ENCODE results near the gene ADGRV1.

The ADGRV1 gene

GRCh38 chr5:90628492-90628891 lies 69.9 kb downstream of the ADGRV1 start:
- Histone ChIP-seq H3K4me1 (ENCODE audit: insufficient read depth, low read length) (peaks cover 10% of the 10 kb centered on the region), H3K27me3 (ENCODE audit: insufficient read depth, low read length) (no peaks in the 10 kb centered on the region), H3K9ac (ENCODE audit: low read depth, low read length) (no peak overlapping the region), H3K27ac (ENCODE audit: low read depth, low read length) (no peak overlapping the region), H3K4me3 (ENCODE audit: low read length) (no peak overlapping the region), H3K36me3 (ENCODE audit: insufficient read depth, low read length) (peaks cover 68% of the 10 kb centered on the region), H3K9me3 (ENCODE audit: insufficient read depth, low read depth, low read length) (no peaks in the 10 kb centered on the region)
- WGBS, result 94% methylated on average over 6 of the region's 6 CpGs

- no peak overlapping the region for H3K27ac ChIP-seq (ENCODE audit: low read depth, low read length)
- no peak overlapping the region for H3K4me3 ChIP-seq (ENCODE audit: low read length)
- no peaks in the 10 kb centered on the region for H3K27me3 ChIP-seq (ENCODE audit: insufficient read depth, low read length)
- H3K4me1 ChIP-seq (ENCODE audit: insufficient read depth, low read length), result peaks cover 10% of the 10 kb centered on the region
- no peaks in the 10 kb centered on the region for H3K9me3 ChIP-seq (ENCODE audit: insufficient read depth, low read depth, low read length)
- no peak overlapping the region for H3K9ac ChIP-seq (ENCODE audit: low read depth, low read length)
- H3K36me3 ChIP-seq (ENCODE audit: insufficient read depth, low read length), result peaks cover 52% of the 10 kb centered on the region
- WGBS, result 75% methylated on average over 2 of the region's 2 CpGs
These were observed 74.2 kb downstream of the ADGRV1 start for GRCh38 chr5:90632791-90633190.

- no peaks in the 10 kb centered on the region for H3K9me3 ChIP-seq (ENCODE audit: insufficient read depth, low read depth, low read length)
- H3K36me3 ChIP-seq (ENCODE audit: insufficient read depth, low read length), result peaks cover 51% of the 10 kb centered on the region
- H3K4me1 ChIP-seq (ENCODE audit: insufficient read depth, low read length), result peaks cover 20% of the 10 kb centered on the region
- no peak overlapping the region for H3K27ac ChIP-seq (ENCODE audit: low read depth, low read length)
- H3K27me3 ChIP-seq (ENCODE audit: insufficient read depth, low read length), result no peaks in the 10 kb centered on the region
- H3K9ac ChIP-seq (ENCODE audit: low read depth, low read length), result no peak overlapping the region
- WGBS, result no CpG with 5 or more reads among the region's 1 CpG
- no peak overlapping the region for H3K4me3 ChIP-seq (ENCODE audit: low read length)
These were observed 78.4 kb downstream of the ADGRV1 start for GRCh38 chr5:90636948-90637347.

DNA sequence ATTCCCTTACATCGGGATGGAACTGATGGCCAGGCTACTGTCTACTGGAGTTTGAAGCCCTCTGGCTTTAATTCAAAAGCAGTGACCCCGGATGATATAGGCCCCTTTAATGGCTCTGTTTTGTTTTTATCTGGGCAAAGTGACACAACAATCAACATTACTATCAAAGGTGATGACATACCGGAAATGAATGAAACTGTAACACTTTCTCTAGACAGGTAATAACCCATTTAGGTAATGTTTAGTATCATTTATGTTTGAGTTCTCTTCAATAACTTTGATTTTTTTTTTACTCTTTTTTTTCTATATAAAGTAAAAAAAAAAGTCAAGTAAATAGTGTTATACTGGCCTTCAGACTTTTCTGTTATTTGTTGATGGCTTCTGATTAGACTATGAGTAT lies 79.1 kb downstream of the ADGRV1 start:
- Histone ChIP-seq H3K27me3 (ENCODE audit: insufficient read depth, low read length) (no peaks in the 10 kb centered on the region), H3K9me3 (ENCODE audit: insufficient read depth, low read depth, low read length) (no peaks in the 10 kb centered on the region), H3K36me3 (ENCODE audit: insufficient read depth, low read length) (peaks cover 59% of the 10 kb centered on the region), H3K4me1 (ENCODE audit: insufficient read depth, low read length) (peaks cover 18% of the 10 kb centered on the region), H3K27ac (ENCODE audit: low read depth, low read length) (no peak overlapping the region), H3K4me3 (ENCODE audit: low read length) (no peak overlapping the region), H3K9ac (ENCODE audit: low read depth, low read length) (no peak overlapping the region)
- 93% methylated on average over 2 of the region's 3 CpGs for WGBS

DNA sequence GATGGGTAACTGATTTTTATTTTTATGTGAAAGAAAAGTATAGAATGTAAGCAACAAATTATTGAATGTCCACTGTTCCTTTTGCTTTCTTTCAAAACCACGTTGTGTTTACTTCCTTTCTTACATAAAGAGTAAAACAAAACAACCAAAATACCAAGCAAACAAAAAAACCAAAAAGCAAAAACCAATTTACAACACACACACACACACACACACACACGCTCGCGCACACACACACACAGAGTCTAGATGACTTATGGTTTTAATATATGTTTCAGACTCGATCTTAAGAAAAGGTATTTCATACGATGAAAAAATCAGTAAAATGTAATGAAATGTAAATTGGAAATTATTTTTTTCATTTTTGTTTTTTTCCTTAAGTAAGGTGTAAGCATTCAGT lies 80.3 kb downstream of the ADGRV1 start:
- H3K4me3 ChIP-seq (ENCODE audit: low read length), result no peak overlapping the region

DNA sequence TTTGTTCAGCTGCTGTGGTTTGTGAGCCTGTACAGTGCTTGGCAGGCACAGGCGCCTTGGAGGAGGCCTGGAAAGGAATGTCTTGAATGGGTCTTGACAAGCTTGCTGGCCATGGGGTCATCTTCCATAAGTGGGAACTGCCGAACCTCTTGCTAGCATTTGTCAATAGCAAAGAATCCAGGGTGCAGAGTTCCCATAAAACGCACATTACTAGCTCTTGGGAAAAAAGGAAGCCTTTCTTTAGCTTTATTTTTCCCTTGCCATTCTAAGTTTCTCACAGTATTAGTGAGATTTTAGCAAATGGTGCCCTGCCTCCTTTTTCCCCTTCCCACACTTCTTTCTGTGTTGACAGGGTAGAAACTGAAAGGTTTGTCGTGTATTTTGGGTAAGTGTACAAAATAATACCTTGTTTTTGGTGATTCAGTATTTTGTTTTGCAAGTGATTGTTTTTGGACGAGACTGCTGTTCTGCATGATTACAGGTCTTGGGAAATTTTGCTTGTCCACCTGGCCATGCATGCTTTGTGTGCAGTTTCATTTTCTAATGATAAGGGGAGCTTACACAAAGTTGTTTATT lies 82.0 kb downstream of the ADGRV1 start:
- WGBS, result 90% methylated on average over 5 of the region's 5 CpGs
- no peak overlapping the region for H3K27ac ChIP-seq (ENCODE audit: low read depth, low read length)
- no peak overlapping the region for H3K9ac ChIP-seq (ENCODE audit: low read depth, low read length)
- peaks cover 27% of the 10 kb centered on the region for H3K4me1 ChIP-seq (ENCODE audit: insufficient read depth, low read length)
- H3K36me3 ChIP-seq (ENCODE audit: insufficient read depth, low read length), result peaks cover 70% of the 10 kb centered on the region
- H3K9me3 ChIP-seq (ENCODE audit: insufficient read depth, low read depth, low read length), result no peaks in the 10 kb centered on the region
- H3K27me3 ChIP-seq (ENCODE audit: insufficient read depth, low read length), result no peaks in the 10 kb centered on the region
- no peak overlapping the region for H3K4me3 ChIP-seq (ENCODE audit: low read length)

More for the DNA sequence above, 80.3 kb downstream of the ADGRV1 start:
- Histone ChIP-seq H3K36me3 (ENCODE audit: insufficient read depth, low read length) (peaks cover 70% of the 10 kb centered on the region), H3K27me3 (ENCODE audit: insufficient read depth, low read length) (no peaks in the 10 kb centered on the region), H3K27ac (ENCODE audit: low read depth, low read length) (no peak overlapping the region), H3K9me3 (ENCODE audit: insufficient read depth, low read depth, low read length) (no peaks in the 10 kb centered on the region), H3K4me1 (ENCODE audit: insufficient read depth, low read length) (peaks cover 14% of the 10 kb centered on the region), H3K9ac (ENCODE audit: low read depth, low read length) (no peak overlapping the region)
- 97% methylated on average over 3 of the region's 6 CpGs for WGBS

GRCh38 chr5:90641528-90641927 lies 82.9 kb downstream of the ADGRV1 start:
- Histone ChIP-seq H3K27ac (ENCODE audit: low read depth, low read length) (no peak overlapping the region), H3K9me3 (ENCODE audit: insufficient read depth, low read depth, low read length) (no peaks in the 10 kb centered on the region), H3K4me1 (ENCODE audit: insufficient read depth, low read length) (peaks cover 28% of the 10 kb centered on the region), H3K9ac (ENCODE audit: low read depth, low read length) (no peak overlapping the region), H3K36me3 (ENCODE audit: insufficient read depth, low read length) (peaks cover 74% of the 10 kb centered on the region), H3K4me3 (ENCODE audit: low read length) (no peak overlapping the region), H3K27me3 (ENCODE audit: insufficient read depth, low read length) (no peaks in the 10 kb centered on the region)
- WGBS, result 92% methylated on average over 2 of the region's 3 CpGs

GRCh38 chr5:90642706-90643229 lies 84.2 kb downstream of the ADGRV1 start:
- Histone ChIP-seq H3K27ac (ENCODE audit: low read depth, low read length) (no peak overlapping the region), H3K4me1 (ENCODE audit: insufficient read depth, low read length) (peaks cover 28% of the 10 kb centered on the region), H3K27me3 (ENCODE audit: insufficient read depth, low read length) (no peaks in the 10 kb centered on the region), H3K36me3 (ENCODE audit: insufficient read depth, low read length) (peaks cover 74% of the 10 kb centered on the region), H3K9me3 (ENCODE audit: insufficient read depth, low read depth, low read length) (no peaks in the 10 kb centered on the region), H3K4me3 (ENCODE audit: low read length) (no peak overlapping the region), H3K9ac (ENCODE audit: low read depth, low read length) (no peak overlapping the region)
- WGBS, result 94% methylated on average over 3 of the region's 4 CpGs

DNA sequence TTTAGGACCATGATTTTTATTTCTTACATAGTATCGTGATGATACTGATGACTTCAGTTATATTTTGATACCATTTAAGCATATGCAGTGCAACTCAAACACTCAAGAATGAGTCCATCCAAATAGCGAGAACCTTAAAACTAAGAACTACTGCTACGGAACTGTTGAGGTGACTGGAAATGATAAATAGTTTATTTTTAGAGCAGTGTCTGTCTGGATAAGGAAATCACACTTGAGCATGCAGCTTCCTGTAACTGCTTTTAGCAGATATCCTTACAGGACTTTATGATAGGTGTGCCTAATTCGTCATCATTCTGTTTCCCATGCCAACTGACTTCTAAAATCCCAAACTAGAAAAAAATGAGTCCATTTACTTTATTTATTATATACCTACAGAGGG lies 85.5 kb downstream of the ADGRV1 start:
- Histone ChIP-seq H3K27me3 (ENCODE audit: insufficient read depth, low read length) (no peaks in the 10 kb centered on the region), H3K4me3 (ENCODE audit: low read length) (no peak overlapping the region), H3K9me3 (ENCODE audit: insufficient read depth, low read depth, low read length) (no peaks in the 10 kb centered on the region), H3K9ac (ENCODE audit: low read depth, low read length) (no peak overlapping the region), H3K36me3 (ENCODE audit: insufficient read depth, low read length) (peaks cover 72% of the 10 kb centered on the region), H3K4me1 (ENCODE audit: insufficient read depth, low read length) (peaks cover 28% of the 10 kb centered on the region), H3K27ac (ENCODE audit: low read depth, low read length) (no peak overlapping the region)
- 100% methylated on average over 4 of the region's 4 CpGs for WGBS

DNA sequence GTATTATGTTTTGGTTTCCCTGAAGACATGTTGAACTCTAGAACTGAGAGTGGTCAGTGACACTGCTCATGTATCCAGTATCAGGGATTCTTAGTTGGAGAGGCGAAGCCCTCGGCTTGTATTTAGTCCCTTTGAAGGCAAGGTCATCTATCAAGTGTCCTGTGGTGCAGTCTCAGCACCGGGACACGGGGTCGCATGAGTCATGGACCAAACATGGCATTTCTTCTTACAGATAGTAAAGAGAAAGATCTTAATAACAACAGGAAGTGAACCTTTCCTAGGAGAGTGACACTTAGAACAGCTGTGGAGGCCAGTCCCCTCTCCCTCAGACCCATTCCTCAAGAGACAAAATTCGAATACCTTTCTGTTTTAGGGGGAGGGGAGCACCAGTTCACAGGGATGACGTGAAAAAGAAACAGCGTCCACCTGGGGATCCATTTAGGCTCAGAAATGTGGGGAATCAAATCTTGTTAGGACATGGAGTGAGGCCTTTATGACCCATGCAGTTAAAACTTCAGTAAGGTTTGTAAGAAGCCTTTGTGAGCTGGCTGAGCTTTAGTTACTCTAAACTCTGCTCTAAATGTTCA lies 86.5 kb downstream of the ADGRV1 start:
- Histone ChIP-seq H3K27ac (ENCODE audit: low read depth, low read length) (peak overlapping the region; percentile 71; the same call in 1 of the 2 replicates), H3K4me3 (ENCODE audit: low read length) (no peak overlapping the region)
- WGBS, result 45% methylated on average over 8 of the region's 8 CpGs

GRCh38 chr5:90650767-90651166 lies 92.2 kb downstream of the ADGRV1 start:
- no peak overlapping the region for H3K27ac ChIP-seq (ENCODE audit: low read depth, low read length)
- no peaks in the 10 kb centered on the region for H3K9me3 ChIP-seq (ENCODE audit: insufficient read depth, low read depth, low read length)
- H3K4me3 ChIP-seq (ENCODE audit: low read length), result no peak overlapping the region
- no peaks in the 10 kb centered on the region for H3K27me3 ChIP-seq (ENCODE audit: insufficient read depth, low read length)
- 88% methylated on average over 1 of the region's 1 CpG for WGBS
- H3K4me1 ChIP-seq (ENCODE audit: insufficient read depth, low read length), result no peaks in the 10 kb centered on the region
- H3K9ac ChIP-seq (ENCODE audit: low read depth, low read length), result no peak overlapping the region
- peaks cover 94% of the 10 kb centered on the region for H3K36me3 ChIP-seq (ENCODE audit: insufficient read depth, low read length)

More for the DNA sequence above, 86.5 kb downstream of the ADGRV1 start:
- Histone ChIP-seq H3K36me3 (ENCODE audit: insufficient read depth, low read length) (peaks cover 72% of the 10 kb centered on the region), H3K4me1 (ENCODE audit: insufficient read depth, low read length) (peaks cover 27% of the 10 kb centered on the region), H3K9ac (ENCODE audit: low read depth, low read length) (no peak overlapping the region), H3K9me3 (ENCODE audit: insufficient read depth, low read depth, low read length) (no peaks in the 10 kb centered on the region), H3K27me3 (ENCODE audit: insufficient read depth, low read length) (no peaks in the 10 kb centered on the region)
